Gastroesophageal sphincter (tissue), 3 donors: ENCODE results near the gene GIPC3.

Experiments used
- CTCF ChIP-seq, 4 experiments: fragments of 200-600 bp in 2 of 4; fragments of 450-650 bp in 2 of 4; sonication (generic) in 1 of 4; IDR thresholded peaks; one replicate each; pipeline ENCODE4 v1.5.1; 2017 to 2019; ENCODE audit warnings: antibody characterized with exemption in 4 of 4, mild to moderate bottlenecking in 2 of 4, moderate library complexity in 2 of 4
- EP300 ChIP-seq: sonication (generic); formaldehyde crosslinking; IDR thresholded peaks from one replicate; pipeline ENCODE4 v1.6.1; 2017; ENCODE audit warnings: antibody characterized with exemption, mild to moderate bottlenecking

- TF ChIP-seq CTCF (IDR thresholded peaks at IDR 0.05): peak in 1 of 4 experiments; percentile 25
- TF ChIP-seq EP300: no peak
Measured at GRCh38 chr19:3576696-3577443, 8.4 kb upstream of the GIPC3 start.
